GM23338 (cell line): ENCODE results near the gene TMEM132A. TPM values are rescaled to one million over a fixed set of nuclear protein-coding genes. Genes with fewer than 3 reads are reported as not detected.

Source experiments
- ATAC-seq: fragments of 200-7000 bp; cut with Tn5 transposase; 3 replicates; pipeline ENCODE4 v1.9.1; 2020
- DNase-seq: peaks from one replicate; pipeline ENCODE4 v3.0.0-alpha.2; 2015; ENCODE audit warnings: low spot score
- H2AFZ ChIP-seq: fragments of 200-600 bp; sonication (generic); 2 replicates; pipeline ENCODE4 v1.8.0; 2016; ENCODE audit warnings: antibody characterized with exemption, mild to moderate bottlenecking, moderate library complexity
- H3F3A ChIP-seq: fragments of 200-600 bp; sonication (generic); replicated peaks from 2 replicates; pipeline ENCODE4 v1.8.0; 2017; ENCODE audit warnings: antibody characterized with exemption, mixed run types, low read depth
- H3K27ac ChIP-seq: fragments of 200-600 bp; sonication (generic); 2 replicates; pipeline ENCODE4 v1.6.1; 2016; ENCODE audit warnings: low read depth
- H3K27me3 ChIP-seq: fragments of 200-600 bp; sonication (generic); 2 replicates; pipeline ENCODE4 v1.8.0; 2016; ENCODE audit warnings: mild to moderate bottlenecking, mixed run types, moderate library complexity; ENCODE audit not compliant: insufficient read depth
- H3K36me3 ChIP-seq: fragments of 200-600 bp; sonication (generic); 2 replicates; pipeline ENCODE4 v1.8.0; 2016; ENCODE audit warnings: mild to moderate bottlenecking; ENCODE audit not compliant: insufficient read depth
- H3K4me1 ChIP-seq: fragments of 200-600 bp; sonication (generic); 2 replicates; pipeline ENCODE4 v1.8.0; 2016; ENCODE audit warnings: mild to moderate bottlenecking, moderate library complexity; ENCODE audit not compliant: insufficient read depth
- H3K4me2 ChIP-seq: fragments of 200-600 bp; sonication (generic); 2 replicates; pipeline ENCODE4 v1.7.1; 2017; ENCODE audit warnings: mixed run types
- H3K4me3 ChIP-seq: fragments of 200-600 bp; sonication (generic); 2 replicates; pipeline ENCODE4 v1.6.1; 2016; ENCODE audit warnings: mixed run types
- H3K79me2 ChIP-seq: fragments of 200-600 bp; sonication (generic); replicated peaks from 2 replicates; pipeline ENCODE4 v1.8.0; 2017; ENCODE audit warnings: mild to moderate bottlenecking; ENCODE audit not compliant: insufficient read depth
- H3K9me2 ChIP-seq: fragments of 200-600 bp; sonication (generic); 2 replicates; pipeline ENCODE4 v1.8.0; 2017; ENCODE audit not compliant: insufficient read depth
- H4K20me1 ChIP-seq: fragments of 200-600 bp; sonication (generic); replicated peaks from 2 replicates; pipeline ENCODE4 v1.8.0; 2017; ENCODE audit warnings: mild to moderate bottlenecking; ENCODE audit not compliant: insufficient read depth
- H3K27ac Mint-ChIP-seq: 2 replicates; pipeline ENCODE4 v1.8.0; 2020; ENCODE audit warnings: inconsistent platforms, mild to moderate bottlenecking, moderate library complexity, mixed read lengths
- H3K27me3 Mint-ChIP-seq: 3 replicates; pipeline ENCODE4 v1.8.0; 2022; ENCODE audit warnings: low read depth, mild to moderate bottlenecking, moderate library complexity, mixed read lengths, inconsistent platforms; ENCODE audit not compliant: insufficient read depth, poor library complexity
- H3K36me3 Mint-ChIP-seq: 3 replicates; pipeline ENCODE4 v1.8.0; 2021; ENCODE audit warnings: low read depth, mild to moderate bottlenecking, inconsistent platforms, moderate library complexity, mixed read lengths
- H3K4me1 Mint-ChIP-seq: 3 replicates; pipeline ENCODE4 v1.8.0; 2020; ENCODE audit warnings: mild to moderate bottlenecking, inconsistent platforms, mixed read lengths
- H3K4me3 Mint-ChIP-seq: 3 replicates; pipeline ENCODE4 v1.8.0; 2021; ENCODE audit warnings: moderate library complexity, mild to moderate bottlenecking, inconsistent platforms, mixed read lengths
- H3K9me3 Mint-ChIP-seq: 3 replicates; pipeline ENCODE4 v1.8.0; 2020; ENCODE audit warnings: moderate library complexity, mild to moderate bottlenecking, inconsistent platforms, mixed read lengths
- CREB1 ChIP-seq: fragments of 250-450 bp; sonication (Bioruptor Pico); IDR thresholded peaks from 2 replicates; pipeline ENCODE4 v1.5.0; 2020; ENCODE audit warnings: low read depth, mild to moderate bottlenecking, moderate library complexity
- CTCF ChIP-seq, 2 experiments: fragments of 200-600 bp in 1 of 2; sonication (generic) in 1 of 2; conservative IDR thresholded peaks; 2 replicates each; pipeline versions ENCODE4 v1.5.1 to v1.6.1; 2016 to 2017; ENCODE audit warnings: antibody characterized with exemption in 2 of 2, low read depth in 2 of 2, mild to moderate bottlenecking in 2 of 2, moderate library complexity in 1 of 2
- EZH2 ChIP-seq: fragments of 200-600 bp; sonication (generic); IDR thresholded peaks from one replicate; pipeline ENCODE4 v1.8.0; 2017; ENCODE audit warnings: antibody characterized with exemption, mild to moderate bottlenecking, low read depth; ENCODE audit not compliant: unreplicated experiment
- NANOG ChIP-seq: IDR thresholded peaks from 2 replicates; pipeline ENCODE4 v1.6.1; 2016; ENCODE audit warnings: antibody characterized with exemption, borderline replicate concordance
- POLR2AphosphoS5 ChIP-seq: IDR thresholded peaks from 2 replicates; pipeline ENCODE4 v1.6.1; 2016; ENCODE audit warnings: antibody characterized with exemption, low read depth
- STAT1 ChIP-seq: IDR thresholded peaks from one replicate; pipeline ENCODE4 v1.6.1; 2016; ENCODE audit warnings: antibody characterized with exemption; ENCODE audit not compliant: unreplicated experiment
- ZNF331 ChIP-seq: fragments of 250-450 bp; sonication (Bioruptor Pico); IDR thresholded peaks from 2 replicates; pipeline ENCODE4 v1.5.0; 2020; ENCODE audit warnings: low read depth, mild to moderate bottlenecking, moderate library complexity
- ZNF462 ChIP-seq: fragments of 250-450 bp; sonication (Bioruptor Pico); IDR thresholded peaks from 2 replicates; pipeline ENCODE4 v1.5.0; 2020; ENCODE audit warnings: mild to moderate bottlenecking, moderate library complexity
- polyA plus RNA-seq: library from polyadenylated mRNA; unstranded; fragments of >200 nt; fragmentation: Nextera tagmentation; extraction: Ambion mirVana; gene quantifications from 2 replicates; pipeline ENCODE4 v1.2.1, GENCODE V29; 2016
- total RNA-seq: library from RNA; depleted of rRNA; stranded (reverse); fragments of >200 nt; shearing (Covaris generic); gene quantifications from 2 replicates; pipeline ENCODE4 v1.2.3, GENCODE V29; 2014

The TMEM132A gene
- total and polyA plus RNA-seq, 2 experiments from 2014 or later: 36.2 to 96.6 TPM

GRCh38 chr11:60889869-60890311 lies 34.4 kb upstream of the TMEM132A start:
- no peaks in the 10 kb centered on the region for H3K27me3 ChIP-seq
- 0 out of 2 replicates have a peak overlapping the region, but pooled peaks have one; percentile 19 for H3K27ac ChIP-seq
- DNase-seq (no peak), ATAC-seq (no peak)
- Mint-ChIP-seq H3K27ac (peak overlapping the region; percentile 3; the same call in 1 of the 2 replicates), H3K27me3 (peaks cover 8% of the 10 kb centered on the region), H3K9me3 (no peaks in the 10 kb centered on the region), H3K4me3 (no peak overlapping the region), H3K4me1 (no peaks in the 10 kb centered on the region), H3K36me3 (peaks cover 28% of the 10 kb centered on the region)
- H3K36me3 ChIP-seq: peaks cover 13% of the 10 kb centered on the region
- no peaks in the 10 kb centered on the region for H3K79me2 ChIP-seq
- TF ChIP-seq NANOG (no peak), EZH2 (no peak), STAT1 (no peak), ZNF462 (CRISPR knock-in tag) (no peak)
- H3K4me1 ChIP-seq: no peaks in the 10 kb centered on the region
- H4K20me1 ChIP-seq: peaks cover 4% of the 10 kb centered on the region
- H3K4me3 ChIP-seq: no peak overlapping the region
- H2AFZ ChIP-seq: no peak overlapping the region
- no peaks in the 10 kb centered on the region for H3F3A ChIP-seq
- H3K9me2 ChIP-seq: no peaks in the 10 kb centered on the region
- no peak overlapping the region for H3K4me2 ChIP-seq

GRCh38 chr11:60890696-60891095 lies 33.6 kb upstream of the TMEM132A start:
- H3K4me3 Mint-ChIP-seq: no peak overlapping the region
- Histone ChIP-seq H3K4me3 (no peak overlapping the region), H3K4me1 (no peaks in the 10 kb centered on the region), H2AFZ (no peak overlapping the region), H3K79me2 (no peaks in the 10 kb centered on the region), H4K20me1 (peaks cover 2% of the 10 kb centered on the region; the same call in 1 of the 2 replicates), H3K9me2 (no peaks in the 10 kb centered on the region), H3F3A (no peaks in the 10 kb centered on the region), H3K27me3 (no peaks in the 10 kb centered on the region), H3K36me3 (peaks cover 20% of the 10 kb centered on the region), H3K4me2 (no peak overlapping the region), H3K27ac (no peak overlapping the region)
- no peaks in the 10 kb centered on the region for H3K4me1 Mint-ChIP-seq
- DNase-seq (no peak), ATAC-seq (no peak)
- no peaks in the 10 kb centered on the region for H3K9me3 Mint-ChIP-seq
- no peak overlapping the region for H3K27ac Mint-ChIP-seq
- peaks cover 36% of the 10 kb centered on the region for H3K36me3 Mint-ChIP-seq
- peaks cover 8% of the 10 kb centered on the region for H3K27me3 Mint-ChIP-seq
- TF ChIP-seq STAT1: no peak
- TF ChIP-seq ZNF331: no peak
- no peak for TF ChIP-seq POLR2AphosphoS5
- no peak for TF ChIP-seq CTCF (conservative IDR thresholded peaks at IDR 0.05; ENCODE audit: low read depth in 2 of 2)
- TF ChIP-seq CREB1 (CRISPR knock-in tag): no peak
